Endothelial cell of hepatic sinusoid (primary cell): ENCODE data around the gene SMG6.

ENCODE experiments used
- in situ Hi-C: cut with HindIII; loops from 2 replicates; pipeline ENCODE4 v1.10.0; 2017; ENCODE audit warnings: low sequenced_read_pairs

The SMG6 gene

GRCh38 chr17:2068031-2068518, 235.5 kb downstream of the SMG6 start:
- in situ Hi-C loops: loop anchor here (5.0 to 10.0 kb wide), 3 partner anchors 104 to 197 kb away; no protein-coding TSS in a partner anchor

DNA sequence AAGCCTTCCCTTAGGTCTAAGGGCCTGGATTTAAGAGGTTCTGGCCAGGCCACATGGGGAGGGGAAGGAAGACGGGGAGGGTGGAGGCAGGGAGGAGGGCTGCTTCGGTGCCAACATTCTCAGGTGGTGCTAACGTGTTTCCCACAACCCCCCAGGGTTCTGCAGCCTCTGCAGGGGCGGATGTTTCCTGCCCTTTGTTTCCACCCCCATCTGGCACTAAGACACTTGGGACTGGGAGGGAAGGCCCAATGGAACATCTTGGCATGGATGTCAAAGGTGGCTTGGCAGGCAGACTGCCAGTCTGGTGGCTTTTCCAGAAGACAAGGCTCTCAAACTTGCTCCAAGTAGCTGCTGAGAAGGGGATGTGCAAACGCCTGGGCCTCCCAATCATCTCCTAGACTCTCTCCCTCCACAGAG, 236.0 kb downstream of the SMG6 start:
- in situ Hi-C loops: loop anchor here (5.0 to 10.0 kb wide), 3 partner anchors 105 to 197 kb away; no protein-coding TSS in a partner anchor

DNA sequence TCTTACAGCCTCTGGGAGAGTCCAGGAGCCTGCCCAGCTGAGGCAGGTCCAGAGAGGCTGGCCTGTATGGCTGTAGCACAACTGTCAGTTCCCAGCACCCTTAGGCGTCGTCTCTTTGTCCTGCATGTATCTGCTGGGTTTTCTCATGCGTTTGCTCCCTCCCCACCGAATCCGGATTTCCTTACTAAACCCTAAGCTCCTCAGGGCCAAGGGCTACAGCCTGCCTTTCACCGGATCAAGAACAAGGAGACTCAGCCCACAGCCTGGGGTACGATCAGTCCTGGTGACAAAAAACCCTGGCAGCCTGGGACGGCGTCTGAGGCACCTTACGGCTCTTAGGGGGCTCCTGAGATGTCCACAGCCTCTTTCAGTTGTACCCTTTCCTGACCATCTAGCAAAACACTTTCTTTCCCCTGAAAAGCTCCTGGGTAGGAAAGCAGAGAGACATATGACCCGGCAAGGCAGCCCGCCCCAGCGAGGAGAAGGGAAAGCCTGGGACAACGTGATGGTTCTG, 236.5 kb downstream of the SMG6 start:
- in situ Hi-C loops: loop anchor here (5.0 to 10.0 kb wide), 3 partner anchors 105 to 198 kb away; no protein-coding TSS in a partner anchor

GRCh38 chr17:2065949-2066400, 237.6 kb downstream of the SMG6 start:
- in situ Hi-C loops: loop anchor here (5.0 to 10.0 kb wide), 3 partner anchors 106 to 199 kb away; no protein-coding TSS in a partner anchor

DNA sequence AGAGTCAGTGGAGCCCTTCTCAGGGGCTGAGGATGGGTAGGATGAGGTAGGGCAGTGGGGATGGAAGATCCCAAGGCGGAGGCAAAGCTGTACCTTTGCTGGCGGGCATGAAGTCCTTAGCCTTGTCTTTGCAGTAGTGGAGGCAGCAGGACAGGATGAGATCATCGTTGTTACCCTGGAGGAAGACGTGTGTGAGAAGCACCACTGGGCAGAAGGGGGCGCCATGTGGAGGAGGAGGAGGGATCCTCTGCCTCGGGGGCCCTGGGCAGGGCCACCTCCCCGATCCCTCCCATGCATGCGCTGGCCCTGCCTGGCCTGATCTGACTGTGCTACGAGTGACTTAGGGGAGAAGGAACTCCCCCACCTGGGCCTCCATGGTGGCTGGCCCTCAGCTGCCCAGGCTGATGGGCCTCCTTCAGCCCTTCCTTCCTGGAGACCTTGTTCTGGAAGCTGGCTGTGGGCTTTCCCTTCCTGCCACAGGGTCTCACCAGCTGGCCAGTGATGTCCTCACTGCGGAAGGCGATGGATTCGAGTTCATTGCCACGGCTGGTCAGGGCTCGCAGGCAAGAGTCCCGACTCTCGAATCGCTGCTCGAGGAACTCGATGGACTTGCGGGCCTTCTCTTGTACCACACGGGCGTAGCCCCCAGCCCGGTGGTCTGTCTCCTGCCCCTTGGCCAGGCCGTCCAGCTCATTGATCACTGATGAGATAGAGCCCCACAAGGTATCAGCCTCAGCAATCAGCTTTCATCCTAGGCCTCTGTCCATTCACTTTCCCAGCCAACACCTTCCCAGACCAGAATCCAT, 238.4 kb downstream of the SMG6 start:
- in situ Hi-C loops: loop anchor here (5.0 to 10.0 kb wide), 3 partner anchors 107 to 200 kb away; no protein-coding TSS in a partner anchor

DNA sequence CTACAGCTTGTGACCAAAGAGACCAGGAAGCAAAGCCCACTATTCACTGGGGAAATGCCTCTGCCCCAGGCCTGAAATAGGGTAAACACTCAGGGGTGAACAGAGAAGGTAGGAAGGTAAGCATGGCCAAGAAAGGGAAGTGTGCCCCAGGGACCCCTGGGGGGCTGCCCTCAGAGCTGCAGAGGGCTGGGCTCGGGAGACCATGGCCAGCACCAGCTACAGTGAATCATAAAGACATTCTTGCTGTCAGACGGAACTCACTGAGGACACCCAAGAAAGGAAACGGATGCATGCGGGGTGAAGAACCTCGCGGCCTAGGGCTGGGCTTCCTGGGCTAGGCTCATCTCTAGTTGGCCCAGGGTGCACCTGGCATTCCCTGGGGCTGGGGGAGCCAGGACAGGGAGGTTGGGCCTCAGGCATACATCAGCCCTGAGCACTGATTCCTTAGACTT, 239.0 kb downstream of the SMG6 start:
- in situ Hi-C loops: loop anchor here (10.0 kb wide), 1 partner anchor 200 kb away; no protein-coding TSS in a partner anchor

GRCh38 chr17:2064147-2064489, 239.5 kb downstream of the SMG6 start:
- in situ Hi-C loops: loop anchor here (10.0 kb wide), 1 partner anchor 201 kb away; no protein-coding TSS in a partner anchor

GRCh38 chr17:2063261-2064146, 240.1 kb downstream of the SMG6 start:
- in situ Hi-C loops: loop anchor here (10.0 kb wide), 1 partner anchor 201 kb away; no protein-coding TSS in a partner anchor

DNA sequence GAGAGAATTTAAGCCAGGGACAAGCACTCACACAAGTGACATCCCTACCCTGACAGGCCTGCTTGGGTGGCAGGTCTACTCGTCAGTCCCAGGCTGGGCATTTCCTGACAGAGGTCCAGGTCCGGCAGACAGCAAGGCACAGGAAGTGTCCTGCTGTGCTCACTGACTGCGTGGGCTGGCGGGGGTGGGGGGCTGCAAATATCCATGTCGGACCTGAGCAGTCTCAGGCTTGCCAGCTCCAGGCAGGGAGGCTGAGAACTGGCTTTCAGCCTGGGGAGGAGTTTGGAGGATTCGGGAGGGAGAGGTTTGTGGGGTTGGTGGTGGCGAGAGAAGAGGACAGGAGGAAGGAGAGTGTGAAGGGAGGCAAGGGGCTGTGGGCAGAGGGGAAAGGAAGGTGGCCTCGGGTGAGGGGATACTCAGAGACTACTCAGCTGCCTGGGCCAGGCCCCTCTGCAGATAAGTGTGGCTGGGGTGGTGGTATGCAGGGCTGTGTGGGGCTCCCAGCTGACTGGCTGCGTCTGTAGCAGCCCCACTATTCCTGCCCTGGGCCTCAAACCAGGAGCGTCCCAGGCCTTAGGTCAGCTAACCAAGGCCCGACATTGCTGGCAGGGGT, 240.9 kb downstream of the SMG6 start:
- in situ Hi-C loops: loop anchor here (10.0 kb wide), 1 partner anchor 202 kb away; no protein-coding TSS in a partner anchor

- in situ Hi-C loops: loop anchor here (10.0 kb wide), 1 partner anchor 203 kb away; no protein-coding TSS in a partner anchor
Measured at GRCh38 chr17:2061441-2061958, 242.1 kb downstream of the SMG6 start.

DNA sequence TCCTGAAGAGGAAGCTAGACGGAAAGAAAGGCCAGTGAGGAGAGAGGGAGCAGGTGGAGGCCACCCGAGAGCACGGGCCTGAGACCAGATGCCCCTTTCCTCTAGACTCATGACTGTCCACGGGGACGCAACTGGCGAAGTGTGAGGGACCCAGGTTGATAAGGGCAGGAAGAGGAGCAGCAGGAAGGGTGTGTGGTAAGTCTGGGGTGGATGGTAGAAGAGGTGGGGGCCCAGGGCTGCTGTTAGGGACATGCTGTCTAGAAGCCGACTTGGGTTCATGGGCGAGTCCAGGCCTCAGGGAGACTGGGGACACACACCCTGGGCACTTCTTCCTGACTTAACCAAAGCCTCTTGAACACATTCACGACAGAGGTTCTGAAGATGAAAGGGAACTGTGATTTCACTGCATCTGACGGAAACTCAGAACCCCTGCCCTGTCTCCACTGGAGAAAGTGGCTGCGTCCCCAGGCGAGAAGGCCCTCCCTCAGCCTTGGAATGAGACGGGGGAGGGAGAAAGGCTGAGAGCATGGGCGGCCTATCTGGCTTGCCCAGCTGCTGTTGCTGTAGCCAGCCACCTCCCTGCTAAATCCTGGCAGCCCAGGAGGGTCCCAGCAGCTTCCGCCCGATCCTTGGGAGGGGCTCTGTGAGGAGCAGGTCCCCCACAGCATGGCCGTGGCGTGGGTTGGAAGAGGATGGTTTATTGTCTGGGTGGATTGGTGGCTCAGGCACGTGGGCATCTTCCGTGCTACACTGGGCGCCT, 242.7 kb downstream of the SMG6 start:
- in situ Hi-C loops: loop anchor here (10.0 kb wide), 1 partner anchor 204 kb away; no protein-coding TSS in a partner anchor

DNA sequence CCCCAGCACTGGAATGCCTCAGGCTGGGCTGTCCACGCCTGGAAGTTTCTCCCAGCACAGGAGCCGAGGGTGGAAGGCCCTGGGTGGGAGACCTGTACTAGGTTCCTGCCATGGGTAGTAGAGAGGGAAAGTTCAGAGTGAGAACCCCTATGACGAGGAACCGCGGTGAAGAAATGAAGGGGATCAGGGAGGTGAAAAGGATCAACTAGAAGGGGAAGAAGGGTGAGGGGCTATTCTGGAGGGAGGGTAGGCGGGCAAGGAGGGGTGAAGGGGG, 243.3 kb downstream of the SMG6 start:
- in situ Hi-C loops: loop anchor here (10.0 kb wide), 1 partner anchor 204 kb away; no protein-coding TSS in a partner anchor

GRCh38 chr17:2059547-2060384, 243.8 kb downstream of the SMG6 start:
- in situ Hi-C loops: loop anchor here (10.0 kb wide), 1 partner anchor 205 kb away; no protein-coding TSS in a partner anchor

- in situ Hi-C loops: no loop called here
Measured at GRCh38 chr17:2058586-2059546, 244.7 kb downstream of the SMG6 start.

DNA sequence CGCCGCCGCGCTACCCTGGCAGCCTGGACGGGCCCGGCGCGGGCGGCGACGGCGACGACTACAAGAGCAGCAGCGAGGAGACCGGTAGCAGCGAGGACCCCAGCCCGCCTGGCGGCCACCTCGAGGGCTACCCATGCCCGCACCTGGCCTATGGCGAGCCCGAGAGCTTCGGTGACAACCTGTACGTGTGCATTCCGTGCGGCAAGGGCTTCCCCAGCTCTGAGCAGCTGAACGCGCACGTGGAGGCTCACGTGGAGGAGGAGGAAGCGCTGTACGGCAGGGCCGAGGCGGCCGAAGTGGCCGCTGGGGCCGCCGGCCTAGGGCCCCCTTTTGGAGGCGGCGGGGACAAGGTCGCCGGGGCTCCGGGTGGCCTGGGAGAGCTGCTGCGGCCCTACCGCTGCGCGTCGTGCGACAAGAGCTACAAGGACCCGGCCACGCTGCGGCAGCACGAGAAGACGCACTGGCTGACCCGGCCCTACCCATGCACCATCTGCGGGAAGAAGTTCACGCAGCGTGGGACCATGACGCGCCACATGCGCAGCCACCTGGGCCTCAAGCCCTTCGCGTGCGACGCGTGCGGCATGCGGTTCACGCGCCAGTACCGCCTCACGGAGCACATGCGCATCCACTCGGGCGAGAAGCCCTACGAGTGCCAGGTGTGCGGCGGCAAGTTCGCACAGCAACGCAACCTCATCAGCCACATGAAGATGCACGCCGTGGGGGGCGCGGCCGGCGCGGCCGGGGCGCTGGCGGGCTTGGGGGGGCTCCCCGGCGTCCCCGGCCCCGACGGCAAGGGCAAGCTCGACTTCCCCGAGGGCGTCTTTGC, 245.6 kb downstream of the SMG6 start:
- in situ Hi-C loops: no loop called here

DNA sequence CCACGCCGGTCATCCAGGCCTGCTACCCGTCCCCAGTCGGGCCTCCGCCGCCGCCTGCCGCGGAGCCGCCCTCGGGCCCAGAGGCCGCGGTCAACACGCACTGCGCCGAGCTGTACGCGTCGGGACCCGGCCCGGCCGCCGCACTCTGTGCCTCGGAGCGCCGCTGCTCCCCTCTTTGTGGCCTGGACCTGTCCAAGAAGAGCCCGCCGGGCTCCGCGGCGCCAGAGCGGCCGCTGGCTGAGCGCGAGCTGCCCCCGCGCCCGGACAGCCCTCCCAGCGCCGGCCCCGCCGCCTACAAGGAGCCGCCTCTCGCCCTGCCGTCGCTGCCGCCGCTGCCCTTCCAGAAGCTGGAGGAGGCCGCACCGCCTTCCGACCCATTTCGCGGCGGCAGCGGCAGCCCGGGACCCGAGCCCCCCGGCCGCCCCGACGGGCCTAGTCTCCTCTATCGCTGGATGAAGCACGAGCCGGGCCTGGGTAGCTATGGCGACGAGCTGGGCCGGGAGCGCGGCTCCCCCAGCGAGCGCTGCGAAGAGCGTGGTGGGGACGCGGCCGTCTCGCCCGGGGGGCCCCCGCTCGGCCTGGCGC, 246.3 kb downstream of the SMG6 start:
- in situ Hi-C loops: no loop called here
